Smooth muscle cell (in vitro differentiated cells): ENCODE data around the gene CCDC17. TPM values are rescaled to one million over a fixed set of nuclear protein-coding genes. Genes with fewer than 3 reads are reported as not detected.

ENCODE experiments used
- DNase-seq: peaks from one replicate; lab custom pipeline; 2025; ENCODE audit not compliant: unreplicated experiment; lab: John Stamatoyannopoulos, UW
- H2AFZ ChIP-seq: fragments of 200-600 bp; sonication (generic); 2 replicates; pipeline ENCODE4 v1.6.0; 2016; ENCODE audit warnings: antibody characterized with exemption, low read depth, mild to moderate bottlenecking
- H3F3A ChIP-seq: fragments of 200-600 bp; sonication (generic); 2 replicates; pipeline ENCODE4 v1.6.0; 2017; ENCODE audit warnings: antibody characterized with exemption, low read depth
- H3K27ac ChIP-seq: fragments of 200-600 bp; sonication (generic); 2 replicates; pipeline ENCODE4 v1.5.1; 2016; ENCODE audit warnings: low read depth, mild to moderate bottlenecking
- H3K27me3 ChIP-seq: fragments of 200-600 bp; sonication (generic); 2 replicates; pipeline ENCODE4 v1.6.1; 2016; ENCODE audit warnings: low read depth, mild to moderate bottlenecking
- H3K36me3 ChIP-seq: fragments of 200-600 bp; sonication (generic); 2 replicates; pipeline ENCODE4 v1.5.1; 2016; ENCODE audit warnings: low read depth
- H3K4me1 ChIP-seq: fragments of 200-600 bp; sonication (generic); 2 replicates; pipeline ENCODE4 v1.5.1; 2016; ENCODE audit warnings: low read depth
- H3K4me2 ChIP-seq: fragments of 200-600 bp; sonication (generic); 2 replicates; pipeline ENCODE4 v1.6.0; 2016; ENCODE audit warnings: mild to moderate bottlenecking
- H3K4me3 ChIP-seq: fragments of 200-600 bp; sonication (generic); 2 replicates; pipeline ENCODE4 v1.5.1; 2016; ENCODE audit warnings: mild to moderate bottlenecking
- H3K79me2 ChIP-seq: fragments of 200-600 bp; sonication (generic); 2 replicates; pipeline ENCODE4 v1.6.0; 2016; ENCODE audit warnings: low read depth, mild to moderate bottlenecking
- H3K9ac ChIP-seq: fragments of 200-600 bp; sonication (generic); 2 replicates; pipeline ENCODE4 v1.6.0; 2016; ENCODE audit warnings: low read depth
- H3K9me3 ChIP-seq: fragments of 200-600 bp; sonication (generic); replicated peaks from 2 replicates; pipeline ENCODE4 v1.5.1; 2016; ENCODE audit warnings: low read depth
- H4K20me1 ChIP-seq: fragments of 200-600 bp; sonication (generic); 2 replicates; pipeline ENCODE4 v1.6.0; 2016; ENCODE audit warnings: low read depth
- CTCF ChIP-seq: fragments of 200-600 bp; sonication (generic); IDR thresholded peaks from 2 replicates; pipeline ENCODE4 v1.5.1; 2017; ENCODE audit warnings: borderline replicate concordance, mild to moderate bottlenecking, antibody characterized with exemption; ENCODE audit not compliant: insufficient read depth, poor library complexity, severe bottlenecking
- WGBS: methylation state at CpG from one replicate; pipeline ENCODE4 v1.1.7; 2016; ENCODE audit warnings: low lambda C conversion rate; 5-methylcytosine and 5-hydroxymethylcytosine counted together
- polyA plus RNA-seq: library from polyadenylated mRNA; unstranded; fragments of >200 nt; fragmentation: Nextera tagmentation; extraction: Ambion mirVana; gene quantifications from 2 replicates; pipeline ENCODE4 v1.2.1, GENCODE V29; 2016
- total RNA-seq: library from RNA; depleted of rRNA; stranded (reverse); fragments of >200 nt; gene quantifications from 2 replicates; pipeline ENCODE4 v1.2.3, GENCODE V29; 2014

CCDC17 gene
- total and polyA plus RNA-seq, 2 experiments from 2014 or later: 0.64 to 2.5 TPM

- H3K36me3 ChIP-seq: peaks cover 2% of the 10 kb centered on the region
- WGBS: 92% methylated on average over 3 of the region's 3 CpGs
- H3K4me3 ChIP-seq: no peak overlapping the region
- H2AFZ ChIP-seq: no peak overlapping the region
- H3K79me2 ChIP-seq: no peaks in the 10 kb centered on the region
- H3K27me3 ChIP-seq: no peaks in the 10 kb centered on the region
- H3K9me3 ChIP-seq: no peaks in the 10 kb centered on the region
- no peak overlapping the region for H3K9ac ChIP-seq
- no peak for DNase-seq
- no peak overlapping the region for H3K4me2 ChIP-seq
- no peak for TF ChIP-seq CTCF
- H4K20me1 ChIP-seq: peaks cover 4% of the 10 kb centered on the region
- H3K4me1 ChIP-seq: no peaks in the 10 kb centered on the region
- H3K27ac ChIP-seq: no peak overlapping the region
- H3F3A ChIP-seq: peaks cover 6% of the 10 kb centered on the region
Measured at GRCh38 chr1:45621501-45621836, 2.4 kb downstream of the CCDC17 start.

GRCh38 chr1:45620588-45621500, 3.0 kb downstream of the CCDC17 start:
- H3K36me3 ChIP-seq: peaks cover 8% of the 10 kb centered on the region
- H3K27ac ChIP-seq: no peak overlapping the region
- H3K79me2 ChIP-seq: no peaks in the 10 kb centered on the region
- no peaks in the 10 kb centered on the region for H3K9me3 ChIP-seq
- H3K27me3 ChIP-seq: no peaks in the 10 kb centered on the region
- 96% methylated on average over 17 of the region's 17 CpGs for WGBS
- DNase-seq: no peak
- H3K4me3 ChIP-seq: no peak overlapping the region
- peaks cover 6% of the 10 kb centered on the region for H3F3A ChIP-seq
- H3K4me1 ChIP-seq: no peaks in the 10 kb centered on the region
- no peak overlapping the region for H2AFZ ChIP-seq
- no peak for TF ChIP-seq CTCF
- H4K20me1 ChIP-seq: peaks cover 4% of the 10 kb centered on the region
- H3K4me2 ChIP-seq: no peak overlapping the region
- H3K9ac ChIP-seq: no peak overlapping the region

- peaks cover 20% of the 10 kb centered on the region for H3K36me3 ChIP-seq
- H3K9me3 ChIP-seq: no peaks in the 10 kb centered on the region
- no peak overlapping the region for H3K4me2 ChIP-seq
- H3F3A ChIP-seq: peaks cover 6% of the 10 kb centered on the region
- no peaks in the 10 kb centered on the region for H3K79me2 ChIP-seq
- no peak overlapping the region for H2AFZ ChIP-seq
- peaks cover 4% of the 10 kb centered on the region for H4K20me1 ChIP-seq
- H3K4me3 ChIP-seq: no peak overlapping the region
- no peak for DNase-seq
- H3K27ac ChIP-seq: no peak overlapping the region
- H3K27me3 ChIP-seq: no peaks in the 10 kb centered on the region
- no peak overlapping the region for H3K9ac ChIP-seq
- H3K4me1 ChIP-seq: no peaks in the 10 kb centered on the region
- WGBS: 73% methylated on average over 8 of the region's 8 CpGs
- TF ChIP-seq CTCF: no peak
Measured at GRCh38 chr1:45619149-45619921, 4.5 kb downstream of the CCDC17 start.
